Limb (tissue), 2 donors: ENCODE data around the gene SPEM3.

Experiments used
- DNase-seq, 2 donors: peaks; one replicate each; pipeline ENCODE4 v3.0.0-alpha.2; 2016; ENCODE audit errors: extremely low spot score in 2 of 2

The SPEM3 gene

GRCh38 chr17:7428557-7428956 lies at the start of gene SPEM3:
Gene SPEM3 (plus strand): TSS chr17:7428857. CDS start chr17:7428903, 46 bp downstream.
- DNase-seq, result no peak

DNA sequence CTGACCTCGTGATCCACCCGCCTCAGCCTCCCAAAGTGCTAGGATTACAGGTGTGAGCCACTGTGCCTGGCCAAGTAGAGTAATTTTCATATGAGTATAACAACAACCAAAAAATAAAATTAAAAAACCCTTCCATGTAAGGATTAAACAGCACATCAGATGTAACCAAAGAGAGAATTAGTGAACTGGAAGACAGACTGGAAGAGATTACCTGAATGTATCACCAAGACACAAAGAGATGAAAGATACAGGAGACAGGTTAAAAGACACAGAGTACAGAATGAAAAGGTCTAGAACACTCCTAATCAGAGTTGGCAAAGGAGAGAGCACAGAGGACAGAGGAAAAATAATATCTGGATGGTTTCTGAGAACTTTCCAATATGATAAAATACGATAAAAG lies 49.5 kb upstream of the SPEM3 start:
- no peak for DNase-seq

DNA sequence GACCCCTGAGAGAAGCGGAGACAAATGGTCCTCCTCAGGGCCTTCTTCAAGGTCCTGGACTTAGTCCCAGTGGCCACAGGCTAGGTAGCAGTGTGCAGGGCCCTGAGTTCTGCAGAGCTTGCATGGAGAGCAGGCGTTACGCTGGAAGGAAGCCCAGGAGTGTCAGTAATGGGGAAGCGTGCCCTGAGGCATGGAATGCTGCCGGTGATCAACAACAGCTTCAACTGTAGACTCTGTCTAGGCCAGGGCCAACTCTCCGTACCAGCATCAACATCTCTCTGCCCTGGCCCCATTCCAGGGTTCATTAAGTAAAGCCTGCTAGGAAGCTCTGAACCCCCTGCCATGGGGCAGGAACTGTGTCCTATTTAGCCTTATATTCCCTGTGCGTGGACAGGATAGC lies 48.3 kb upstream of the SPEM3 start:
- DNase-seq, result peak in 1 of 2 donors; percentile 43

GRCh38 chr17:7380855-7381683 lies 47.6 kb upstream of the SPEM3 start, which contains the start of gene TNK1:
Gene TNK1 (plus strand): TSS chr17:7381089. CDS start chr17:7382927, 1,838 bp downstream.
- DNase-seq, result no peak

DNA sequence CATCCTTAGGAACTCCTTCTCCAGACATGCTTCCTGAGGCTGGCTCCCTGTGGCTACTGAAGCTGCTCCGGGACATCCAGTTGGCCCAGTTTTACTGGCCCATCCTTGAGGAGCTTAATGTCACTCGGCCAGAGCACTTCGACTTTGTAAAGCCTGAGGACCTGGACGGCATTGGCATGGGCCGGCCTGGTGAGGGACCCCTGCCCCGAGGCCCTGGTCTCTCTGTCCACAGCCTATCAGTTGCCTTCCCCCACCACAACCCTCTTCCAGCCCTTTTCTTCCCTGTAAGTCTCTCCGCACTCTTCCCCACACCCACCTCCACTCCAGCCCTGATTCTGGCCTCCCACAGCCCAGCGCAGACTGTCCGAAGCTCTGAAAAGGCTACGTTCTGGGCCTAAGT lies 45.8 kb upstream of the SPEM3 start:
- DNase-seq, result no peak

DNA sequence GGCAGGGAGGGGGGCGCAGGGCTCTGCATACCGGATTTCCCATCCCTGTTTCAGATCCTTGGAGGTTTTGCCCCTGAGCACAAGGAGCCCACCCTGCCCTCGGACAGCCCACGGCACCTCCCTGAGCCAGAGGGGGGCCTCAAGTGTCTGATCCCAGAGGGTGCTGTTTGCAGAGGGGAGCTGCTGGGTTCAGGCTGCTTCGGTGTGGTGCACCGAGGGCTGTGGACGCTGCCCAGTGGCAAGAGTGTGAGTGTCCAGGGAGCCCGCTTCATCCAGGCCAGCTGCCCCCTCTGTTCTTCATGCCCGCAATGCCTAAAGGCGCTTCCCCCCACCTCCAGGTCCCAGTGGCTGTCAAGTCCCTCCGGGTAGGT lies 45.3 kb upstream of the SPEM3 start:
- no peak for DNase-seq

GRCh38 chr17:7383742-7384488 lies 44.7 kb upstream of the SPEM3 start:
- peak; percentile 37 to 80 for DNase-seq

DNA sequence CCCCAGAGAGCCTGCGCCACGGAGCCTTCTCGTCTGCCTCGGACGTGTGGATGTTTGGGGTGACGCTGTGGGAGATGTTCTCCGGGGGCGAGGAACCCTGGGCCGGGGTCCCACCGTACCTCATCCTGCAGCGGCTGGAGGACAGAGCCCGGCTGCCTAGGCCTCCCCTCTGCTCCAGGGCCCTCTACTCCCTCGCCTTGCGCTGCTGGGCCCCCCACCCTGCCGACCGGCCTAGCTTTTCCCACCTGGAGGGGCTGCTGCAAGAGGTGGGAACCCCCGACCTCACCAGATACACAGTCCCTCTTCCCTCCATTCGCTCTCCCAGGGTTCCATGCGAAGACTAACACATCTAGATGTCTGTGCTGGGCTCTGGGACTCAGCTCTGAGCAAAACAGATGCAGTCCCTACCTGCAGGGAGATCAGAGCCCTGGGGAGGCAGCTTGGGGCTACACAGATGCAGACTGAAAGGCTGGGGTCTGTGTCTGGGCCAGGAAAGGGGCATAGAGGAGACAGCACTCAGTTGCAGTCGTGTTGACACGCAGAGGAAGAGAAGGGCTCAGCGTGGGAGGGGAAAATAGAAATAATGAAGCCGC lies 44.1 kb upstream of the SPEM3 start:
- DNase-seq, result no peak

- no peak for DNase-seq
These were observed 39.8 kb upstream of the SPEM3 start for GRCh38 chr17:7388856-7389255.

GRCh38 chr17:7389924-7390910 lies 38.4 kb upstream of the SPEM3 start:
- no peak for DNase-seq

- no peak for DNase-seq
These were observed 37.4 kb upstream of the SPEM3 start for GRCh38 chr17:7391307-7391706.

DNA sequence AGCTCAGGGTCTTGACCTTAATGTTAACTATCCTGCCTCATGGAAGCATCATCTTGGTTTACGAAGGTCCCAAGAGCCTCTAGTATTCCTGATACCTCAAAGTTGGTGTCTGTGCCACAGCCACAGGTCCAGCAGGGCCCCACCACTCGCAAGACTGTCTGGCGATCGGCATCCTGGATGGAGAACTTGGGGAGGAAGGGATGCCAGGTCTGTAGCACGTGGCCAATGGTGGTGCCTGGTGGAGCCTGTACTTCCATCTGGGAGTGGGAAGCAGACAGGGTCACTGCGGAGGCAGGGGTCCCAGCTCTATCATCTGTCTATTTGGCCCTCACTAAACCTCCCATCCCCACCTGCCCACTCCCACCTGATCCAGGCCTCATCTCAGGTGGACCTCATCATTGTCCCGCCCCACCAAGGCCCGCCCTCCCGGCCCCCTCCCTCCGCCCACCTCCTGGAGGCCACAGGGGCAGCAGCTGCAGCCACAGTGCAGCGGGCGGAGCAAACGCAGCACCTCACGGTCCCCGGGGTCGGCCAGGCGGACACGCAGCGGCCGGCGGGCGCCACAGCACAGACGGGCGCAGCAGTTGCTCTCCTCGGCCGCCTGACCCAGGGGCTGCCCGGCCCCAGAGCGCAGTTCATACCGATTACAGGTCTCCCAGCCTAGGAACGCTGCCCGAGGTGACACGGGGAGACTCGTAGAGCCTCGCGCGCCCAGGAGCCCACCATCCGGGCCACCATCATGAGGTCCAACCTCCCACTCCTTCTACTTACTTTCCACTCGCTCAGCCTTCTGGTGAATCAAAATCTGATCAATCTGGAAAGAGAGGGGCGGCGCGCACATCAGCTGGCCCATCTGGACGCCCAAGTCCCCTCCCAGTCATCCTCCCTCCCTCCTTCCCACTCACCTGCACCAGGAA lies 35.7 kb upstream of the SPEM3 start:
- DNase-seq, result no peak

DNA sequence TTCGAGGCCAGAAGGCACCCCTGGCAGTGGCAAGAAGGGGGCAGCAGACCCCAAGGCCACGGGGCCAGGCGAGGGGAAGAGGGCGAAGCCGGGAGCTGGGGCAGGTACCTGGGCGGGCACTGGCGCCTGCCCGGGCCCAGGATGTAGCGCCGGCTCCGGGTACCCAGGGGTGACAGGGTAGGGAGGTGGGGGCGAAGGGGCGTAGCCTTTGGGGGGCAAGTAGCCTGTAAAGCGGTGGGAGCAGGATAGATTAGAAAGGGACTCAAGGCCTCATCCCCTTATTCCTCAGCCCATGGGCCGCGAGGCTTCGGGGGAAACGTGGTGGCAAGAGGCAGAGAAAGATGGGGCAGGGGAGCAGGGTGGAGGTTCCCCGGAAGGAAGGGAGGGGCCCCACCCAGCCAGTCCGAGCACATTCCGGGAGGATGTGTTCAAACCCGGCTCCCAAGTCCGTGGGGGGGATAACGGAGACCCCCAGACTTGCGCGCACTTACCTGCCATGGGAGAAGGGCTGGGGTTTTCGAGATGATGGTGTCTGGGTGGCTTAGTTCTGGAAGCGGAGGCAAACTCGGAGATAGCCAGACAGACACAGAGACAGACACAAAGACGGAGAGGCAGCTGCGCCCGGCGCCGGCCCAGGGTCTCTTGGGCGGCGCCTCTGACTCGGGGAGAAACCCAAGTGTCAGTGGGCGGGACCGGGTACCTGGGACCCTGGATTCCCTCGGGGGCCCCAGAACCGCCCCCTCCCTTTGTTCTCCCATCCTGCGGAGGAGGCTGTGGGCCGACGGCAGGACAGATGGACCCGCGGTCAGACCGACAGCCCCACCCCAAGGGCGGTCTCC lies 34.8 kb upstream of the SPEM3 start:
- DNase-seq, result no peak

DNA sequence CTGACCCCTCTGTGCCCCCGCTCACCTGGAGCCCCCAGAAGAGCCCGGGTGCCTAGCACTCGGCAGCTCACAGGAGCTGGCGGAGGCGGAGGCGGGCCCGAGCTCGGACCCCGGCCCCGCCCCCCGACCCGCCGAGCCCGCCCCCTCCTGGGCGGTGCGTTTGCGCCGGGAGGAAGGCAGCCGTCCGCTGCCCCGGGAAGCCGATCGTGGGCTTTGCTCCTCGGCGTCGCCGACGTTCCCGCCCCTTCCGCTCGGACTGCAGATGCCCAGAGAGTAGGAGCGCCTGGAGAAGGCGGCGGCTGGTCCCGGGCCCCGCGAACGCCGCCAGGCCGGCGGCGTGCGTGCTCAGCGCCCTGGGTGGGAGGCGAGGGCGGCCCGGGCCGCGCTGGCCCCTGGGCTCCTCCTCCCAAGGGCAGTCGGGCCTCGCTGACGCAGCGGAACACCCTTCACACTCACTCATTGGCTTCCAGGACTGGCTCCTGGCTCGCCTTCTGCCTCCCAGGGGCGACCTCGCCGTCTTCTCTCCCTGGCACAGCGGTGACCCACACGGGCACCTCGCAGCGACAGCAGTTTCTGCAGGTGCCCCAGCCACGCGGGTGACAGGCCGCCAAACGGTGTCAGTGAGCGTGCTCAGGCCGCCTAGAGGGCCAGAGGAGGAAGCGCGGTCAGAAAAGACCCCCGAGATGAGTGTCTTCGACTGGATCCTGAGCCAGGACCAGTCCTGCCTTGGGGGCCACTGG lies 34.0 kb upstream of the SPEM3 start, which contains the start of gene PLSCR3:
TSS of gene PLSCR3 (minus strand) at position 74 of the 740 bp plus-strand sequence. CDS start 415 bp downstream, outside the sequence.
- peak; percentile 82 to 92 for DNase-seq

GRCh38 chr17:7396147-7396546 lies 32.5 kb upstream of the SPEM3 start:
- DNase-seq, result no peak

DNA sequence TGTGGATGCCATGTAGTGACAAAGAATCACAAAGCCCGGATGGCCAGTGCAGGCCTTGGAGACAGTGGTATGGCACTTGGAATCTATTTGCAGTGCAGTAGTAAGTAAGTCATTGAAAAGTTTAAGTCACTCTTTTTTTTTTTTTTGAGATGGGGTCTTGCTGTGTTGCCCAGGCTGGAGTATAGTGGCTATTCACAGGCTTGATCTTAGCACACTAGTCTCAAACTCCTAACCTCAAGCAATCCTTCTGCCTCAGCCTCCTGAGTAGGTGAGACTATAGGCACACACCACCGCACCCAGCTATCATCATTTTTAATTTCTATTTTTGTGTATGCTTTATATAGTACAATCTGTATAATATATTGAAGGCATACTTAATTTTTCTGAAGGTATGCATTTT lies 30.0 kb upstream of the SPEM3 start:
- DNase-seq, result no peak

GRCh38 chr17:7403043-7403726 lies 25.5 kb upstream of the SPEM3 start:
- peak in 1 of 2 donors; percentile 23 for DNase-seq

DNA sequence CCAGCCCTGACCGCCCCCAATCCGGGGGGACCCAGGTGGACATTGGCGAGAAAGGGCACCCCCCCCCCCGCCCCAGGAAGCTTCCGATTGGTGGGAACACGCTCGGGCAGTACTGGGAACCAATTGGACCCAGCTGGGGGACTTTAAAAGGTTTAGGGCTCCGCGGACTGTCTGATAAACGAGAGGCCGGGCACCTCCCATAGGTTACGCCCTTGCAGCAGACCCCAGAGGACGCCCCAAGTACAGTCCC lies 25.0 kb upstream of the SPEM3 start:
- peak in 1 of 2 donors; percentile 36 for DNase-seq
